Heart left ventricle (tissue), 13 donors: ENCODE measurements around the gene ARL11.

ENCODE experiments used
- CTCF ChIP-seq, 12 donors: fragments of 200-600 bp; sonication (generic) in 4 of 12; IDR thresholded peaks; one replicate each; pipeline versions ENCODE4 v1.5.0 to v1.8.0; 2018 to 2022; ENCODE audit warnings: antibody characterized with exemption in 12 of 12, mild to moderate bottlenecking in 5 of 12
- POLR2A ChIP-seq, 2 donors: fragments of 450-650 bp; IDR thresholded peaks; one replicate each; pipeline ENCODE4 v1.6.1; 2017; ENCODE audit warnings: antibody characterized with exemption in 2 of 2, mild to moderate bottlenecking in 2 of 2, moderate library complexity in 2 of 2
- donor health status: ischemic (EF 13 %, LVEDD 7.1; RV severe dilation, severe dysfunction).
- donor health status: DM: no; HTN: yes; CAD: no.
- donor health status: DM: no; HTN: no; CAD: no.
- donor health status: ischemic (EF 25% LVEDD 6.9; RV normal size, moderate dysfunction).
- donor health status: ischemic (EF 25% LVEDD 5.7; RV mildly dilated, moderate dysfunction).
- donor health status: ischemic (EF 35%, LVEDD 5.7; RV mildly dilated, moderate dysfunction).
- donor health status: nonischemic (EF 11% LVEDD 7.7; RV severe dilation, severe dysfunction).
- donor health status: DM: yes; HTN: yes; CAD: no.
- donor health status: PGD.
- donor health status: ischemic (EF 29% LVEDD 5.4; RV normal size, mild dysfunction).
- donor health status: nonischemic (EF 23%, LVEDD 6.1; RV moderate dilation, normal function).

- TF ChIP-seq POLR2A (IDR thresholded peaks at IDR 0.05) (no peak), CTCF (IDR thresholded peaks at IDR 0.05) (no peak)
Measured at GRCh38 chr13:49641801-49642291, 13.5 kb downstream of the ARL11 start.
